ENCODE measurements around the gene SNX18. TPM values are rescaled to one million over a fixed set of nuclear protein-coding genes. Genes with fewer than 3 reads are reported as not detected.

Gene SNX18
- total RNA-seq, 1 experiment from 2014 or later, result 14.3 TPM

GRCh38 chr5:54541823-54542783, 24.5 kb downstream of the SNX18 start:
- H3F3A ChIP-seq (ENCODE audit: low read length, unreplicated experiment), result no peaks in the 10 kb centered on the region
- no peak overlapping the region for H3K27ac ChIP-seq (ENCODE audit: low read length)
- no peaks in the 10 kb centered on the region for H4K20me1 ChIP-seq (ENCODE audit: low read length)
- H3K9me3 ChIP-seq (ENCODE audit: low read length), result no peaks in the 10 kb centered on the region
- no peak overlapping the region for H3K4me2 ChIP-seq (ENCODE audit: low read length)
- ATAC-seq (no peak), DNase-seq (no peak)
- no TSS peak for BruUV-seq (replicated peaks)
- intact Hi-C loops (cut with micrococcal nuclease), result no loop called here
- no peaks in the 10 kb centered on the region for H3K79me2 ChIP-seq (ENCODE audit: low read length)
- H3K9ac ChIP-seq (ENCODE audit: low read length), result no peak overlapping the region
- H3K36me3 ChIP-seq (ENCODE audit: low read depth, low read length), result no peaks in the 10 kb centered on the region
- POLR2A ChIA-PET (ENCODE audit: unreplicated experiment), result no interaction called here
- H2AFZ ChIP-seq (ENCODE audit: low read length), result no peak overlapping the region
- H3K4me3 ChIP-seq (ENCODE audit: low read length), result no peak overlapping the region
- CTCF ChIA-PET, result no interaction called here
- 0 out of 2 replicates have a peak, but pooled peaks cover 1% of the 10 kb centered on the region for H3K4me1 ChIP-seq (ENCODE audit: insufficient read depth, low read length)
- H3K9me2 ChIP-seq (replicated peaks; ENCODE audit: low read length), result no peaks in the 10 kb centered on the region
- H3K27me3 ChIP-seq (ENCODE audit: low read length), result no peaks in the 10 kb centered on the region
- TF ChIP-seq EZH2phosphoT487 (IDR thresholded peaks at IDR 0.05; ENCODE audit: borderline replicate concordance, low read length) (no peak), EZH2 (IDR thresholded peaks at IDR 0.05; ENCODE audit: low read length, unreplicated experiment) (no peak)
- TF ChIP-seq, protein P1, sequence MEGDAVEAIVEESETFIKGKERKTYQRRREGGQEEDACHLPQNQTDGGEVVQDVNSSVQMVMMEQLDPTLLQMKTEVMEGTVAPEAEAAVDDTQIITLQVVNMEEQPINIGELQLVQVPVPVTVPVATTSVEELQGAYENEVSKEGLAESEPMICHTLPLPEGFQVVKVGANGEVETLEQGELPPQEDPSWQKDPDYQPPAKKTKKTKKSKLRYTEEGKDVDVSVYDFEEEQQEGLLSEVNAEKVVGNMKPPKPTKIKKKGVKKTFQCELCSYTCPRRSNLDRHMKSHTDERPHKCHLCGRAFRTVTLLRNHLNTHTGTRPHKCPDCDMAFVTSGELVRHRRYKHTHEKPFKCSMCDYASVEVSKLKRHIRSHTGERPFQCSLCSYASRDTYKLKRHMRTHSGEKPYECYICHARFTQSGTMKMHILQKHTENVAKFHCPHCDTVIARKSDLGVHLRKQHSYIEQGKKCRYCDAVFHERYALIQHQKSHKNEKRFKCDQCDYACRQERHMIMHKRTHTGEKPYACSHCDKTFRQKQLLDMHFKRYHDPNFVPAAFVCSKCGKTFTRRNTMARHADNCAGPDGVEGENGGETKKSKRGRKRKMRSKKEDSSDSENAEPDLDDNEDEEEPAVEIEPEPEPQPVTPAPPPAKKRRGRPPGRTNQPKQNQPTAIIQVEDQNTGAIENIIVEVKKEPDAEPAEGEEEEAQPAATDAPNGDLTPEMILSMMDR (conservative IDR thresholded peaks at IDR 0.05; ENCODE audit: low read depth, low read length), result no peak

DNA sequence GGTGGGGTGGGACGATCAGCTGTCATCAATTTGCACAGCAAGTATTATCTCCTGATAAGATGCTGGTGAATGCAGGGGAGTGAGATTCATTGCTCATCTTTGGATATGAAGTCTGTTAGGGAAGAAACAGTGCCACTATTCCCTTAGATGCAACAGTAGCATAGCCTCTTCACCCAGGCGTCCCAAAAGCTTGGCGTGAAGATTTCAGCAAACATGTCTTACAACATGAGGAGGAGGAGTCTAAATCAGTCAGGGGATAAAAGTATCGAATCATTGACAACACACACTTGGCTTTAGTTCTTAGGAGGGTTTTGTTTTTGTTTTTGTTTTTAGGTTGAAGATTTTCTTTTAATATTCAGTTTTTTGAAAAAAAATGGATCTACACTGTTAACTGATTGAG, 26.5 kb downstream of the SNX18 start:
- H4K20me1 ChIP-seq (ENCODE audit: low read length), result no peaks in the 10 kb centered on the region
- H3K9ac ChIP-seq (ENCODE audit: low read length), result no peak overlapping the region
- H3K36me3 ChIP-seq (ENCODE audit: low read depth, low read length), result no peaks in the 10 kb centered on the region
- ChIA-PET POLR2A (ENCODE audit: unreplicated experiment) (no interaction called here), CTCF (no interaction called here)
- H3K27me3 ChIP-seq (ENCODE audit: low read length), result no peaks in the 10 kb centered on the region
- TF ChIP-seq, protein P1 (conservative IDR thresholded peaks at IDR 0.05; ENCODE audit: low read depth, low read length), result no peak
- TF ChIP-seq EZH2 (IDR thresholded peaks at IDR 0.05; ENCODE audit: low read length, unreplicated experiment) (no peak), EZH2phosphoT487 (IDR thresholded peaks at IDR 0.05; ENCODE audit: borderline replicate concordance, low read length) (no peak)
- intact Hi-C loops (cut with micrococcal nuclease), result no loop called here
- no TSS peak for BruUV-seq (replicated peaks)
- no peak overlapping the region for H3K27ac ChIP-seq (ENCODE audit: low read length)
- DNase-seq (no peak), ATAC-seq (no peak)
- H2AFZ ChIP-seq (ENCODE audit: low read length), result no peak overlapping the region
- H3K9me3 ChIP-seq (ENCODE audit: low read length), result no peaks in the 10 kb centered on the region
- no peak overlapping the region for H3K4me3 ChIP-seq (ENCODE audit: low read length)
- H3F3A ChIP-seq (ENCODE audit: low read length, unreplicated experiment), result no peaks in the 10 kb centered on the region
- H3K4me1 ChIP-seq (ENCODE audit: insufficient read depth, low read length), result peaks cover 14% of the 10 kb centered on the region; the same call in 1 of the 2 replicates
- no peaks in the 10 kb centered on the region for H3K79me2 ChIP-seq (ENCODE audit: low read length)
- no peak overlapping the region for H3K4me2 ChIP-seq (ENCODE audit: low read length)
- H3K9me2 ChIP-seq (replicated peaks; ENCODE audit: low read length), result no peaks in the 10 kb centered on the region

DNA sequence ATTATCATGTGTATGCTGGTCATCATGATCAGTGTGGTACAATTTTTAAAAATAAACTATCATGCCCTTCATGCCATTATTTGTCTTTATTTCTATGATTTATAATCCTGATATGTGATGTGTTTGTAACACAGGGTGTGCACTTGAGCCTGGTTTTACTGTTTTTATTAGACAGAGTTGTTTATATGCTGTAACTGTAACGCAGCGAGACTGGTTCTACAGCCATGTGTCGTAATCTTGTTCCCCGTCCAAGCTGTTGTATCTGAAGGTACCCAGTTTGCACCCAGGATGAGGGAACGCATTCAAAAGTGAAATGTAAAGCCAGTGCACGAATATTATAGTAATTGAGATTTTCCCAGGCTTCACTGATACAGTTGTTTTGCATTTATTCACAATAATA, 28.2 kb downstream of the SNX18 start:
- ATAC-seq (no peak), DNase-seq (peak; percentile 29)
- intact Hi-C loops (cut with micrococcal nuclease), result no loop called here
- Histone ChIP-seq H3F3A (ENCODE audit: low read length, unreplicated experiment) (no peaks in the 10 kb centered on the region), H3K9me3 (ENCODE audit: low read length) (no peaks in the 10 kb centered on the region), H3K9me2 (replicated peaks; ENCODE audit: low read length) (no peaks in the 10 kb centered on the region), H3K79me2 (ENCODE audit: low read length) (no peaks in the 10 kb centered on the region), H3K4me3 (ENCODE audit: low read length) (no peak overlapping the region), H3K4me1 (ENCODE audit: insufficient read depth, low read length) (peaks cover 14% of the 10 kb centered on the region; the same call in 1 of the 2 replicates), H3K27me3 (ENCODE audit: low read length) (no peaks in the 10 kb centered on the region), H3K9ac (ENCODE audit: low read length) (no peak overlapping the region), H3K36me3 (ENCODE audit: low read depth, low read length) (no peaks in the 10 kb centered on the region), H2AFZ (ENCODE audit: low read length) (no peak overlapping the region), H3K27ac (ENCODE audit: low read length) (no peak overlapping the region), H3K4me2 (ENCODE audit: low read length) (no peak overlapping the region), H4K20me1 (ENCODE audit: low read length) (no peaks in the 10 kb centered on the region)
- ChIA-PET CTCF (no interaction called here), POLR2A (ENCODE audit: unreplicated experiment) (no interaction called here)
- TF ChIP-seq EZH2 (IDR thresholded peaks at IDR 0.05; ENCODE audit: low read length, unreplicated experiment) (no peak), EZH2phosphoT487 (IDR thresholded peaks at IDR 0.05; ENCODE audit: borderline replicate concordance, low read length) (no peak)
- TF ChIP-seq, protein P1 (conservative IDR thresholded peaks at IDR 0.05; ENCODE audit: low read depth, low read length), result no peak
- BruUV-seq (replicated peaks), result no TSS peak
